Measurements from ENCODE around the gene SEPTIN10.
"Not testable (repeated sequence)": the region's sequence is repeated elsewhere in the genome, so short reads cannot be mapped to it uniquely, and the experiment has no call there.

The SEPTIN10 gene

DNA sequence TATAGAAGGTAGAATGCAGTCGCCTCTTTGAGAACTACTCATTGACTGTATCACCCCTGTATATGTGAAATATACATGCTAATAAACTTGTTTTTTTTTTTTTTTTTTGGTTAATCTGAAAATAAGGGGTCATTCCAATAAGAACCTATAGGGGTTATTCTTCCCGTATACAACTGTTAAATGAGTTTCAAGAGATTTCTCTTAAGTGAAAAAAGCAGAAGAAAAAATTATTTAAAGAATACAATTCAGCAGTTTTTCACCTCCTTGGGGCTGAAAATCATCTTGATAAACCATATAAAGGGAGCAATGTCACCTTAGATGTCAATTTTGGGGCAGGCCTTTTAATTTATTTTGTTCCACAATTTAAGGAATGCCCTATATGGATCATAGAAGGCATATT, 66.5 kb downstream of the SEPTIN10 start:
- in situ Hi-C loops (cut with HindIII; ENCODE audit: low pct_unique_long_range_greater_than_20kb, low sequenced_read_pairs) = no loop called here

DNA sequence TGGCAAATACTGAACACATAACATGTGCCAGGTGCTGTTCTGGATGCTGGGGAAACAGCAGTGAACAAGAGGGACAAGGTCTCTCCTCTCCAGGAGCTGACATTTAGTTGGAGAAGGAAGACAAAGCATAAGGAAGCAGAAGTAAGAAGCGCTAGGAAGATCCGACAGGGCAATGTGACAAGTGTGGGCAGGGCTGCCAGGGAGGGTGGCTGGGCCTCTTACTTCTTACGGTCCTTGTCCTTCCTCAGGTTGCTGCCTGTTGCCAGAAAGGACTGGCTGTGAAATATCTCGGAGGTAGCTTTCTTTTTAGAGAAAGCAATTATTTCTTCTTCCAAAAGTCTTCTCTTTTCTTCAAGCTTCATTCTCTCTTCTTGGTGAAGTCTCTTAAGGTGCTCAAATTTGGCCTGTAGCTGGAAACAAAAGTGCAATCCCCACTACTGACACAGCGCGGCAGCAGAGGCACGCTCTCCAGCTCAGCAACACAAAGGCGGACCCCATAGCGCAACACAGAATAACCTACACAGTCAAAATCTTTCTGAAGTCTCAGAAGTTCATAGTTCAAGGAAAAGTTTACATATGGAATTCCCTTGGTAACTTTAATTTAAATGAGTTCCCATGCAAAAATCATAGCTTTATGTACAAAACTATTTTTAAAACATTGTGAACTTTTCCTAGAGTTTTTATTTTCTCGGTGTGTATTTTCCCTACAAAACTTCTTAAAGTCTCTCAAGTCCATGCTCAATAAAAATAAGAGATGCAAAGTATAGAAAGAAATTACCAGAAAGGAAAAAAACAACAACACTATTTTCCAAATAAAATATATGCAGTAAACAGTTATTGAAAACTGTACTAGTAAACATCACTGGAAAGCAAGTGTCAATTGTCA, 67.7 kb downstream of the SEPTIN10 start:
- in situ Hi-C loops (cut with HindIII; ENCODE audit: low pct_unique_long_range_greater_than_20kb, low sequenced_read_pairs) = no loop called here
- TF ChIP-seq JUND (IDR thresholded peaks at IDR 0.05; ENCODE audit: low read depth) = no peak
- peak; percentile 11 to 62 for DNase-seq (ENCODE audit: low read depth in 1 of 2, low spot score in 1 of 2)

More for the DNA sequence above, 66.5 kb downstream of the SEPTIN10 start:
- no peak for TF ChIP-seq JUND (IDR thresholded peaks at IDR 0.05; ENCODE audit: low read depth)
- no peak for DNase-seq (ENCODE audit: low read depth in 1 of 2, low spot score in 1 of 2)

DNA sequence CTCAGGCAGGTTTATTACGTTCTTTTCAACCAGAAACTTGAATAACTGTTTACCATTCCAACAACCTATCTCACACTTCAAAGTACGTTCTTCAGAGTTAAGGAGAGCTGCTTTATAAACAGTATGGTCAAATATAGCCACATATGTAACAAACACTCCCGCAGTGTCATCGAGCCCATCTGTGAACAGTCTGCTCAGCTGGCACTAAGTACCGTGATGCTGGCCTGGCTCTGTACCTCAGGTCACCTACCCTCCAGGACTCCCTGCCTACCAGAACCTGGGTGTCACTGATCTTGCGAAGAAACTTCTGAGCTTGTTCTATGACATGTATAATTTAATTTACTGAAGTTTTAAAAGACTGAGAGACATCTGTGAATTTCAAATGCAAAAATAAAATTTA, 71.4 kb downstream of the SEPTIN10 start:
- no peak for TF ChIP-seq JUND (IDR thresholded peaks at IDR 0.05; ENCODE audit: low read depth)
- DNase-seq (ENCODE audit: low read depth in 1 of 2, low spot score in 1 of 2) = no peak
- in situ Hi-C loops (cut with HindIII; ENCODE audit: low pct_unique_long_range_greater_than_20kb, low sequenced_read_pairs) = no loop called here

DNA sequence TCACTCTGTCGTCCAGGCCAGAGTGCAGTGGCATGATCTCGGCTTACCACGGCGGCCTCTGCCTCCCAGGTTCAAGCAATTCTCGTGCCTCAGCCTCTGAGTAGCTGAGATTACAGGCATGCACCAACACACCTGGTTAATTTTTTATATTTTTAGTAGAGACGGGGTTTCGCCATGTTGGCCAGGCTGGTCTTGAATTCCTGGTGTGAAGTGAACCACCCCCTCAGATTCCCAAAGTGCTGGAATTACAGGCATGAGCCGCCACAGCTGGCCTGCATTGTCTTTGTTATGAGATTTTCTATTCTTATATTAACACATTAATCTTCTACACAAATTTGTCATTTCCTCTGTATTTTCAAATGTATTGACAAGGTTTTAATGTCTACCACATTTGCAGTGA, 75.2 kb downstream of the SEPTIN10 start:
- no peak for TF ChIP-seq JUND (IDR thresholded peaks at IDR 0.05; ENCODE audit: low read depth)
- no peak for DNase-seq (ENCODE audit: low read depth in 1 of 2, low spot score in 1 of 2)
- in situ Hi-C loops (cut with HindIII; ENCODE audit: low pct_unique_long_range_greater_than_20kb, low sequenced_read_pairs) = no loop called here

DNA sequence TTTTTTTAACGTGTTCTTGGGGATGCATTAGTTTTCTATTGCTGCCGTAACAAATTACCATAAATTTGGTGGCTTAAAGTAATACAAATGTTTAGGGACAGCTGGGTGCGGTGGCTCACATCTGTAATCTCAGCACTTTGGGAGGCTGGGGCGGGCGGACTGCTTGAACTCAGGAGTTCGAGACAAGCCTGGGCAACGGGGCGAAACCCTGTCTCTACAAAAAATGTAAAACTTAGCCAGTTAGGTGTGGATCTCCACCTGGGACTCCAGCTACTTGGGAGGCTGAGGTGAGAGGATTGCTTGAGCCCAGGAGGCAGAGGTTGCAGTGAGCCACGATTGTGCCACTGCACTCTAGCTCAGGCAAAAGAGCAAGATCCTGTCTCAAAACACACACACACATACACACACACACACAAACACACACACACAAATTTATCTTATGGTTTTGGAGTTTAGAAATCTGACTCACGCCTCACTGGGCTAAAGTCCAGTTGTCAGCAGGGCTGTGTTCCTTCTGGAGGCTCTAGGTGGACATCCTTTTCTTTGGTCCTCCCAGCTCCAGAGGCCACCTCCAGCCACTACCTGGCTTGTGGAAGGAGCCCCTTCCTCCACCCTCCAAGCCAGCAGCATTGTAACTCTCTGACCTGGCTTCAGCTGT, 76.1 kb downstream of the SEPTIN10 start:
- no peak for DNase-seq (ENCODE audit: low read depth in 1 of 2, low spot score in 1 of 2)
- no peak for TF ChIP-seq JUND (IDR thresholded peaks at IDR 0.05; ENCODE audit: low read depth)
- in situ Hi-C loops (cut with HindIII; ENCODE audit: low pct_unique_long_range_greater_than_20kb, low sequenced_read_pairs) = no loop called here

DNA sequence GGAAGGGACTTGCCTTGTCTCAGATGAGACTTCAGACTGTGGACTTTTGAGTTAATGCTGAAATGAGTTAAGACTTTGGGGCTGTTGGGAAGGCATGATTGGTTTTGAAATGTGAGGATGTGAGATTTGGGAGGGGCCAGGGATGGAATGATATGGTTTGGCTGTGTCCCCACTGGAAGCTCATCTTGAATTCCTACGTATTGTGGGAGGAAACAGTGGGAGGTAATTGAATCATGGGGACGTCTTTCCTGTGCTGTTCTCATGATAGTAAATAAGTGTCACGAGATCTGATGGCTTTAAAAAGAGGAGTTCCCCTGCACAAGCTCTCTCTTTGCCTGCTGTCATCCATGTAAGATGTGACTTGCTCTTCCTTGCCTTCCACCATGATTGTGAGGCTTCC, 77.2 kb downstream of the SEPTIN10 start:
- DNase-seq (ENCODE audit: low read depth in 1 of 2, low spot score in 1 of 2); in situ Hi-C loops (cut with HindIII; ENCODE audit: low pct_unique_long_range_greater_than_20kb, low sequenced_read_pairs): not testable (repeated sequence)

DNA sequence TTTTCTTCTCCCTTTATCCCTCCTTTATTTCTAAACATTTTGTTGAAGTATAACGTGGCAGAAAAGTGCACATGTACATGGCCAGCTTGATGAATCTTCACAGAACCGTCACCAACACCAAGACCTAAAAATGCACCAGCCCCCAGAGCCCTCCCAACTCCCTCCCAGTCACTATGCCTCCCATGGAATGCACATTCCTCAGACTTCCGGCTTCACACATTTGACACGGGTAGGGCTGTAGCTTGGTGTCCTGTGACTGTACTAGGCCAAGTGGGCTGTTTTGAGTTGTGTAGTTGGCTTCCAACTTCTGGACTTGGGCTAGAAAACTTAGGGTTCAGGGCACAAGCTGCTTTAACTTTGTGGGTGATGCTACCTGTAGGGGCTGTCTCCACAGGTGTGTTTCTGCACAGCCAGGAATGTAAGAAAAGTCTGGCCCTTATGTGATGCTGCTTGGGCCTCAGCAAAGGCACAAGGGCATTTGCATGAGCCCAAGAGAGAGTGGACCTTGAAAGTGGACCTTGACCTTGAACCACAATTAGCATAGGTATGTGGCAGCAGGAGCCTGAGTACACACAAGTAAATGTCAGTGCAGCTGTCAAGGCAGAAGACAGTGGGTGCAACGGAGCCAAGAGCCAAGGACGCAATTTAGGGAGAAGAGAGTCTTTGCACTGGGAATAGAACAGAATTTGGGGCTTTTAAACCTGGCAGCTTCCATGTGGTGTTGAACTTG, 78.4 kb downstream of the SEPTIN10 start:
- no peak for TF ChIP-seq JUND (IDR thresholded peaks at IDR 0.05; ENCODE audit: low read depth)
- in situ Hi-C loops (cut with HindIII; ENCODE audit: low pct_unique_long_range_greater_than_20kb, low sequenced_read_pairs) = no loop called here
- no peak for DNase-seq (ENCODE audit: low read depth in 1 of 2, low spot score in 1 of 2)

DNA sequence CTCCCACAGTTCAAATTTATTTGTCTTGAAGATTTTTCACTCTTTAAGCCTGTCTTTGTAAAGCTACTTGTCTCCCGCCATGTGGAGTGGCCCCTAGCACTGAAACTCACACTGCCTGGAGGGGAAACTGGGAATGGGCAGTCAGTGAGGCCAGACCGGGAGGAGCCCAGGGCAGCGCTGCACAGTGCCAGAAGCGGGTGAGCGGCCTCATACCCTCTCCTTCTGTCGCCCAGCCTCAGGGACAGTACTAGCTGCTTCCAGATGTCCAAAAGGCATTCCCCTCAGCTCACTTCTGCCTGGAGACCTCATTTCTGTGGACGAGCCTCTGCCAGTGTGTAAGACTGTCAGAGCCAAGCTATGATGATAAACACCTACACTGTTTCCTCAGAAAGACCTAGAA, 79.9 kb downstream of the SEPTIN10 start:
- TF ChIP-seq JUND (IDR thresholded peaks at IDR 0.05; ENCODE audit: low read depth) = no peak
- in situ Hi-C loops (cut with HindIII; ENCODE audit: low pct_unique_long_range_greater_than_20kb, low sequenced_read_pairs) = no loop called here
- no peak for DNase-seq (ENCODE audit: low read depth in 1 of 2, low spot score in 1 of 2)

DNA sequence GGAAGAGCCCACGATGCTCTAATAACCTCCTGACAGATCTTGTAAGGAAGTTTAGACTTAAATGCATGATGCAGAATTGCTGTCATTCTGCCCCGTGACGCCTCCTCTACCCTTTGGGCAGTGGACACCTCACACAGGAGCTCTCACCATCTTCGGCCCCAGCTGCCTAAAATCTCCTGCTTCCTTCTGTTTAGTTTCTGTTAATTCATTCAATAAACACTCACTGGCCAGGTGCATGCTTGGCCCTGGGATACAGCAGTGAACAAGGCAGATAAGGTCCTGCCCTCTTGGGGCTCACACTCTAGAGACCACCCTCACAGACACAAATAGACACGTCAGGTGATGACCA, 81.1 kb downstream of the SEPTIN10 start:
- no peak for DNase-seq (ENCODE audit: low read depth in 1 of 2, low spot score in 1 of 2)
- in situ Hi-C loops (cut with HindIII; ENCODE audit: low pct_unique_long_range_greater_than_20kb, low sequenced_read_pairs) = no loop called here
- TF ChIP-seq JUND (IDR thresholded peaks at IDR 0.05; ENCODE audit: low read depth) = no peak

DNA sequence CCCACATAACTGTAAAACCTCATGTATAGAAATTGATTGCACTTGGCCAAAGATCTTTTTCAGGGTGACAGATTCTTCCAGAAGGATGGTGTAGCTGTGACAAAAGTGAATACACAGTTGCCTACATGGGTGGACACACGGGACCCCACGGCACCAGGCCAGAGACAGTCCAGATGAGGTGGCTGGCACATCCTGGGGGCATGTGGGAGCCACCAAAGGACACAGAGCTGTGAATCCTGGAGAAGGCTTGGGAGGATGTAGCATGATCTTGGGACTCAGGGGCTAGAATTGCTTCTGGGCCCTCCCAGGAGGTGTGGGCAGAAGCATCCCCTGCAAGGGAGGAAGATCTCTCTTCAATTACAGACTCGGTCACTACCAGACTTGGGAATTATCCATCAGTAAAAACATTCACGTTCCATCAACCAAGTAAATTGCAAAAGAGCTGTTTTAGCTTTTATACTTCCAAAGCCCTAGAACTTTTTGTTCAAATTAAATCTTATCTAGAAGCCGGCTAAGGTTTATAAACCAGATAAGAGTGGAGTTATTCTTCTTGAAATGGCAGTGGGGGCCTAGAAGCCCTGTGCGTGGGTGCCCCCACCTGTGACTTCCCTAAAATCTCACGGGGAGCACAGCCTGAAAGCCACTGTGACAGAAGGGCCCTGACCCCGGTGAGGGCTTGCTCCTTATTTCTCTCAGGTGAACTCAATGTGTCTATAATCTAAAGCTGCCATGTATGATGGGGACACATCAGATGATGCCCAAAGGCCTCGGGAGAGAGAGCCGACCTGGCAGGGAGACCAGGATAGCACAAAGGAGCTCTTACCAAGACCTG, 81.7 kb downstream of the SEPTIN10 start:
- TF ChIP-seq JUND (IDR thresholded peaks at IDR 0.05; ENCODE audit: low read depth) = no peak
- no peak for DNase-seq (ENCODE audit: low read depth in 1 of 2, low spot score in 1 of 2)
- in situ Hi-C loops (cut with HindIII; ENCODE audit: low pct_unique_long_range_greater_than_20kb, low sequenced_read_pairs) = no loop called here

DNA sequence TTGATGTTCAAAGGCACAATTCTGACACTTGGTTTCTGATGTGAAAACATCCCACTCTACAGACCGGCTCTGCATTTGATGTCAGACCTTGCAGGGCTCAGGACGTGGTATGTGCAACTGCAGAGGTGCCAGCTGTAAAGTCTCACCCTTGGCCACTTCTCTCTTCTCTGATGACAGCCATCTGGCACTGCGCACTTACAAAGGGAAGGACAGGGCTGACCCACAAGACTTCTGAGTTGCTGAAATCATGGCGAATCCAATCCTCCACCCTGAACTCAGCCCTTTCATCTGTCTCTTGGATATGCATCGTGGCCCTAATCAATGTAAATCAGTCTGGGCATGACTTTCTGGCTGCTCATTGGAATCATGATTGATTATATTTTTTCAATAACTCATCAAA, 82.5 kb downstream of the SEPTIN10 start:
- in situ Hi-C loops (cut with HindIII; ENCODE audit: low pct_unique_long_range_greater_than_20kb, low sequenced_read_pairs) = no loop called here
- no peak for TF ChIP-seq JUND (IDR thresholded peaks at IDR 0.05; ENCODE audit: low read depth)
- no peak for DNase-seq (ENCODE audit: low read depth in 1 of 2, low spot score in 1 of 2)

DNA sequence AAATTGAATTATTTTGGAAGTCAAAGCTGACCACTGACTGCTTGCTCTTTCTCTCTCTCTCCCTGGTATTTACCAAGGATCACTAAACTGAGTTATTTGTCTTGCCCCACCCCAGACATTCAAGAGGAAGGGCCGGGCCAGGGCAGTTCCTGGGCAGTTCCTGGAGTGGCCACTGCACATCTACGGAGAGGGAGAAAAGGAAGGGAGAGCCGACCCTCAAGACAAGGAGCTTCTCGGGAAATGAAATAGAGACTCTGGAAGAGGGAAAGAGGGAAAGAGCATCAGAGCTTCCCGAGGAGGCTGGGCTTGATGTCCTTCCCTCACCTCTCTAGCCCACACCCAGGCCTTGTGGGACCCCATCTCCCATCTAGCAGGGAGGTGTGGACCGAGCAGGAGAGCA, 83.1 kb downstream of the SEPTIN10 start:
- no peak for TF ChIP-seq JUND (IDR thresholded peaks at IDR 0.05; ENCODE audit: low read depth)
- in situ Hi-C loops (cut with HindIII; ENCODE audit: low pct_unique_long_range_greater_than_20kb, low sequenced_read_pairs) = no loop called here
- no peak for DNase-seq (ENCODE audit: low read depth in 1 of 2, low spot score in 1 of 2)

All from T47D (cell line).